ENCODE measurements around the gene RPLP2.

RPLP2 gene

GRCh38 chr11:791658-792534 is 17.9 kb upstream of the RPLP2 start:
- no peak for DNase-seq (ENCODE audit: low read depth in 3 of 3)

- no peak for DNase-seq (ENCODE audit: low read depth in 3 of 3)
Measured at GRCh38 chr11:792535-792821, 17.3 kb upstream of the RPLP2 start.

GRCh38 chr11:792873-793272 is 16.9 kb upstream of the RPLP2 start:
- DNase-seq (ENCODE audit: low read depth in 3 of 3) = no peak

- DNase-seq (ENCODE audit: low read depth in 3 of 3) = no peak
Measured at GRCh38 chr11:793556-793955, 16.2 kb upstream of the RPLP2 start.

GRCh38 chr11:794013-794765 is 15.6 kb upstream of the RPLP2 start:
- DNase-seq (ENCODE audit: low read depth in 3 of 3) = no peak

- no peak for DNase-seq (ENCODE audit: low read depth in 3 of 3)
Measured at GRCh38 chr11:794766-795633, 14.8 kb upstream of the RPLP2 start.

- DNase-seq (ENCODE audit: low read depth in 3 of 3) = peak; percentile 66 to 75 (median 69)
Measured at GRCh38 chr11:795634-796564, 13.9 kb upstream of the RPLP2 start.

GRCh38 chr11:796565-797295 is 13.0 kb upstream of the RPLP2 start:
- DNase-seq (ENCODE audit: low read depth in 3 of 3) = no peak

- peak; percentile 34 to 51 (median 42) for DNase-seq (ENCODE audit: low read depth in 3 of 3)
Measured at GRCh38 chr11:797296-798092, 12.3 kb upstream of the RPLP2 start.

- DNase-seq (ENCODE audit: low read depth in 3 of 3) = peak; percentile 65 to 84 (median 74)
Measured at GRCh38 chr11:798093-798713, 11.6 kb upstream of the RPLP2 start, which contains the start of gene SLC25A22. Gene SLC25A22, minus strand, starts transcription at chr11:798281. Its CDS starts 3,275 bp downstream, at chr11:795006.

GRCh38 chr11:799641-800316 is 10.0 kb upstream of the RPLP2 start:
- no peak for DNase-seq (ENCODE audit: low read depth in 3 of 3)

- no peak for DNase-seq (ENCODE audit: low read depth in 3 of 3)
Measured at GRCh38 chr11:800473-800872, 9.3 kb upstream of the RPLP2 start.

GRCh38 chr11:801097-801780 is 8.5 kb upstream of the RPLP2 start:
- DNase-seq (ENCODE audit: low read depth in 3 of 3) = no peak

- no peak for DNase-seq (ENCODE audit: low read depth in 3 of 3)
Measured at GRCh38 chr11:802018-802617, 7.6 kb upstream of the RPLP2 start.

- DNase-seq (ENCODE audit: low read depth in 3 of 3) = no peak
Measured at GRCh38 chr11:802693-803466, 6.9 kb upstream of the RPLP2 start.

GRCh38 chr11:803467-803742 is 6.4 kb upstream of the RPLP2 start:
- no peak for DNase-seq (ENCODE audit: low read depth in 3 of 3)

Measured in stimulated activated CD4-positive, alpha-beta T cell treated with anti-CD3 and anti-CD28 coated beads, TNF-alpha, amount 100 ng/mL, for 4 hours (primary cell).